BLaER1 treated with 17β-estradiol and CSF1 and Interleukin-3, amounts not matched to agents 10 nM and 100 nM (cell line): ENCODE measurements around the gene CCDC43.
"Not testable (repeated sequence)": the region's sequence is repeated elsewhere in the genome, so short reads cannot be mapped to it uniquely, and the experiment has no call there.

Source experiments
- H3K27ac ChIP-seq, 11 experiments: shearing (Covaris generic); formaldehyde crosslinking; 2 replicates each; pipeline ENCODE4 v1.8.1; 2022
- H3K27me3 ChIP-seq, 11 experiments: shearing (Covaris generic); formaldehyde crosslinking; 2 replicates each; pipeline ENCODE4 v1.8.1; 2022
- H3K36me3 ChIP-seq, 11 experiments: shearing (Covaris generic); formaldehyde crosslinking; 2 replicates each; pipeline ENCODE4 v1.8.1; 2022
- H3K4me1 ChIP-seq, 10 experiments: shearing (Covaris generic); formaldehyde crosslinking; 2 replicates each; pipeline ENCODE4 v1.8.1; 2022
- H3K4me2 ChIP-seq, 11 experiments: shearing (Covaris generic); formaldehyde crosslinking; 2 replicates each; pipeline ENCODE4 v1.8.1; 2022
- H3K4me3 ChIP-seq, 10 experiments: shearing (Covaris generic); formaldehyde crosslinking; 2 replicates each; pipeline ENCODE4 v1.8.1; 2022
- H3K9ac ChIP-seq, 11 experiments: shearing (Covaris generic); formaldehyde crosslinking; 2 replicates each; pipeline ENCODE4 v1.8.1; 2022
- H3K9me3 ChIP-seq, 11 experiments: shearing (Covaris generic); formaldehyde crosslinking; replicated peaks in 1 of 11; 2 replicates each; pipeline ENCODE4 v1.8.1; 2022
- H4K20me1 ChIP-seq, 11 experiments: shearing (Covaris generic); formaldehyde crosslinking; 2 replicates each; pipeline ENCODE4 v1.8.1; 2022
- Cebpa-rat ChIP-seq, 11 experiments: shearing (Covaris generic); IDR thresholded peaks; 2 replicates each; pipeline ENCODE4 v1.8.1; 2022

CCDC43 gene

DNA sequence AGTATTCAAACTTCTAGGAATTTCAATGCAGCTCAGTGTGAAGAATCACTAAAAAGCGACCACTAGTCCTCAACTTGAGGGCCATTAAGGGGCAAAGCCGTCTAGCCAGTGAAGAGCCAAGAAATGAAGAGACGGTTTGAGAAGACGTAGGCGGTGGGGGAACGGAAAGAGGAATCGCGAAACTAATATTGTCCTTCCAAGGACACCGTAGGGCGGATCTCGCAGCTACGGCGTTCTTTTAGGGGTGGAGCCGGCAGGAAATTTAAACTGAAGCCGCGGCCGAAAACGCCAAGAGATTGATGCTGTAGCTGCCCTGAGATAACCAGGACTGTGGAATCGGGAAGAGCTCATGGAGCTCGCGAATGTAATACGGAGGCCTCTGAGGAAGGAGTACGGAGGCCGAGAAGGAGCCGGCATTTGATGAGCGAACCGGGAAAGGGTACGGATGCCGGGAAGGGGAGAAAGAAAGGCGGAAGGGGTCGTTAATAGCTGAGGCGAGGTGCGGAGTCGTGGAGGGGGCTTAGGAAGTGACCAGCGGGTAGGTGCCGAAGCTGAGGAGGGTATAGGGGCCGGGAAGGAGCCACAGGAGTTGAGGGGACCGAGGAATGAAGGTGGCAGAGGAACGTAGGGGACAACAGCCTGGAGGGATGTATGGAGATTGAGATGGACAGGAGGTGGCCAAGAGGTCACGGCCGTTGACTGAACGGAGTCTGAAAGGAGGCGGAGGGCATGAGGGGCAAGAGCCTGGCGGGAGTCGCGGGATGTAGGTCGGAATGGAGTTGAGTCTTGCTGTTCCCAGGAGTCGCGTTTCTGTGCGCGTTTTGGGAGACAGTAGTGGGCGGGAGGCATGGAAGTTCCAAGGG, 19.1 kb upstream of the CCDC43 start, which contains the start of gene DBF4B:
TSS of gene DBF4B (plus strand) at position 265 of the 863 bp plus-strand sequence. CDS start at position 421, 156 bp downstream.
- Histone ChIP-seq H3K4me1 (peaks cover 20 to 27% (median 25%) of the 10 kb centered on the region in 10 experiments), H3K27ac (peak within 1 kb of the TSS; percentile 54 to 91 (median 83))
- TF ChIP-seq Cebpa-rat (IDR thresholded peaks at IDR 0.05): no peak

DNA sequence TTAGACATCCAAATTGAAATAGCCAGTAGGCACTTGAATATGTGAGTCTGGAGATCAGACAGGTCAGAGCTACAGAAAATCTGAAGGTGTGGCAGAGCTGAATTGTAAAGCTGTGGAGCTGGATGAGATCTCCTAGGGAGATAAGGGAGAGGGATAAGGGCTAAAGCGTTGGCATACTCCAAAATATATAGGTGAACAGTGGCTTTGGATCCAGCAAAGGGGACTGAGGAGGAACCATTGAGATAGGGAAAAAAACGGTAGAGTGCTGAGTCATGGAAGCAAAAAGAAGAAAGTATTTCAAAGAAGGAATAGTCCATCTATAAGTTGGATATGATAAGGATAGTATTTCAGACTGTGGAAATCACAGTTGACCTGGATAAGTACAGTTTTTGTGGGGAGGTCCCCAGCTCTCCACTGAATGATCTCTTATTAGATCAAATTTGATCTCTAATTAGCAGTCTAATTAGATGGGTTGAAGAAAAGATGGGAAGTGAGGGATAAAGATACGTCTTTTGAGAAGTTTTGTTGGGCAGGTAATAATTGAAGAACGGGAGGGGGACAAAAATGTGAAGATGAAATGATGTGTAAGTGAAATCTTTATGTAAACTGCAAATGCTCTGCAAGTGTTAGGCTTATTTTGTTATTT, 18.3 kb upstream of the CCDC43 start:
- H3K27me3 ChIP-seq: no peaks in the 10 kb centered on the region
- H3K4me3 ChIP-seq: peak overlapping the region; percentile 79 to 96 (median 86)
- no peaks in the 10 kb centered on the region for H3K9me3 ChIP-seq
- peak overlapping the region; percentile 81 to 92 (median 87); a peak in 21 of 22 replicates for H3K9ac ChIP-seq
- peaks cover 20 to 27% (median 25%) of the 10 kb centered on the region in 10 experiments for H3K4me1 ChIP-seq
- TF ChIP-seq Cebpa-rat (IDR thresholded peaks at IDR 0.05): no peak
- peak overlapping the region; percentile 81 to 98 (median 94) for H3K4me2 ChIP-seq
- H3K36me3 ChIP-seq: peaks cover 0 to 24% (median 13%) of the 10 kb centered on the region in 11 experiments; a peak in 12 of 22 replicates
- no peaks in the 10 kb centered on the region; a peak in 1 of 22 replicates for H4K20me1 ChIP-seq
- H3K27ac ChIP-seq: peak overlapping the region; percentile 54 to 91 (median 83); a peak in 21 of 22 replicates

More for the DNA sequence above, 19.1 kb upstream of the CCDC43 start, which contains the start of gene DBF4B:
- Histone ChIP-seq H3K4me3 (peak within 1 kb of the TSS; percentile 79 to 96 (median 86)), H3K27me3 (no peaks in the 10 kb centered on the region), H3K4me2 (peak within 1 kb of the TSS; percentile 85 to 98 (median 95)), H4K20me1 (no peaks in the 10 kb centered on the region; a peak in 2 of 22 replicates), H3K9me3 (no peaks in the 10 kb centered on the region), H3K9ac (peak within 1 kb of the TSS; percentile 81 to 92 (median 87)), H3K36me3 (peaks cover 0 to 31% (median 16%) of the 10 kb centered on the region in 11 experiments; a peak in 18 of 22 replicates)

DNA sequence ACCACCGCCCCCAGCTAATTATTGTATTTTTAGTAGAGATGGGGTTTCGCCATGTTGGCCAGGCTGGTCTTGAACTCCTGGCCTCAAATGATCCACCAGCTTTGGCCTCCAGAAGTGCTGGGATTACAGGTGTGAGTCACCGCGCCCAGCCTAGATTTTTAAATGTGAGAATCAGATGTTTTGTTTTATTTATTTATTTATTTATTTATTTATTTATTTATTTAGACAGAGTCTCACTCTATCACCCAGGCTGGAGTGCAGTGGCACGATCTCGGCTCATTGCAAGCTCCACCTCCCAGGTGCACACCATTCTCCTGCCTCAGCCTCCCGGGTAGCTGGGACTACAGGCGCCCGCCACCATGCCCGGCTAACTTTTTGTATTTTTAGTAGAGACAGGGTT, 10.7 kb upstream of the CCDC43 start:
- H3K9ac ChIP-seq, H3K36me3 ChIP-seq, H3K4me3 ChIP-seq, H3K4me1 ChIP-seq, H3K4me2 ChIP-seq, H4K20me1 ChIP-seq, H3K27me3 ChIP-seq, H3K27ac ChIP-seq, H3K9me3 ChIP-seq: not testable (repeated sequence)

- H3K9me3 ChIP-seq: no peaks in the 10 kb centered on the region
Observed at GRCh38 chr17:44693609-44694008, 4.0 kb upstream of the CCDC43 start.

DNA sequence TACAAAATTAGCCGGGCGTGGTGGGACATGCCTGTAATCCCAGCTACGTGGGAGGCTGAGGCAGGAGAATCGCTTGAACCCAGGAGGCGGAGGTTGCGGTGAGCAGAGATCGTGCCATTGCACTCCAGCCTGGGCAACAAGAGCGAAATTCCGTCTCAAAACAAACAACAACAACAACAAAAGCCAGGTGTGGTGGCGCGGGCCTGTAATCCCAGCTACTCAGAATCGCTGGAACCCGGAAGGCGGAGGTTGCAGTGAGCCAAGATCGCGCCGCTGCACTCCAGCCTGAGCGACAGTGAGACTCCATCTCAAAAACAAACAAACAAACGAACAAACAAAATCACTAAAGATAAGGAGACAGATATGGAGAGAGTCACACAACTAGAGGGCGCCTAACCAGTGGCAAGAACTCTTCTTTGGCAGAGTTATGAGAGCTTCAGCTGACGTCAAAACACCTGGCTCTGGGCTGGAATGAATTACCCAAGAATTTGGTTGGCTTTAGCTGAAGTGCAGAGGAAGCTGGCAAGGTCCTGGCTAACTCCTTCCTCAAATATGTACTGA, 1.2 kb upstream of the CCDC43 start:
- Histone ChIP-seq H3K36me3 (peaks cover 0 to 26% (median 18%) of the 10 kb centered on the region in 11 experiments; a peak in 18 of 22 replicates), H3K4me3 (peak overlapping the region in 4 of 10 experiments; percentile 87 to 100 (median 94); a peak in 8 of 20 replicates), H3K27ac (peak overlapping the region in 7 of 11 experiments; percentile 83 to 88 (median 85); a peak in 8 of 22 replicates), H3K9ac (peak overlapping the region in 3 of 11 experiments; percentile 91 to 93 (median 91); a peak in 4 of 22 replicates), H3K4me2 (peak overlapping the region; percentile 84 to 98 (median 93)), H3K4me1 (peaks cover 21 to 31% (median 27%) of the 10 kb centered on the region in 10 experiments)
- not testable (repeated sequence) for H3K27me3 ChIP-seq, H4K20me1 ChIP-seq, H3K9me3 ChIP-seq

More at GRCh38 chr17:44693609-44694008, 4.0 kb upstream of the CCDC43 start:
- no peak overlapping the region for H3K4me2 ChIP-seq
- no peak overlapping the region for H3K27ac ChIP-seq
- H4K20me1 ChIP-seq: no peaks in the 10 kb centered on the region
- peaks cover 14 to 20% (median 17%) of the 10 kb centered on the region in 10 experiments for H3K4me1 ChIP-seq
- no peaks in the 10 kb centered on the region for H3K27me3 ChIP-seq
- no peak for TF ChIP-seq Cebpa-rat (IDR thresholded peaks at IDR 0.05)
- no peak overlapping the region for H3K9ac ChIP-seq
- H3K36me3 ChIP-seq: no peaks in the 10 kb centered on the region
- no peak overlapping the region for H3K4me3 ChIP-seq

DNA sequence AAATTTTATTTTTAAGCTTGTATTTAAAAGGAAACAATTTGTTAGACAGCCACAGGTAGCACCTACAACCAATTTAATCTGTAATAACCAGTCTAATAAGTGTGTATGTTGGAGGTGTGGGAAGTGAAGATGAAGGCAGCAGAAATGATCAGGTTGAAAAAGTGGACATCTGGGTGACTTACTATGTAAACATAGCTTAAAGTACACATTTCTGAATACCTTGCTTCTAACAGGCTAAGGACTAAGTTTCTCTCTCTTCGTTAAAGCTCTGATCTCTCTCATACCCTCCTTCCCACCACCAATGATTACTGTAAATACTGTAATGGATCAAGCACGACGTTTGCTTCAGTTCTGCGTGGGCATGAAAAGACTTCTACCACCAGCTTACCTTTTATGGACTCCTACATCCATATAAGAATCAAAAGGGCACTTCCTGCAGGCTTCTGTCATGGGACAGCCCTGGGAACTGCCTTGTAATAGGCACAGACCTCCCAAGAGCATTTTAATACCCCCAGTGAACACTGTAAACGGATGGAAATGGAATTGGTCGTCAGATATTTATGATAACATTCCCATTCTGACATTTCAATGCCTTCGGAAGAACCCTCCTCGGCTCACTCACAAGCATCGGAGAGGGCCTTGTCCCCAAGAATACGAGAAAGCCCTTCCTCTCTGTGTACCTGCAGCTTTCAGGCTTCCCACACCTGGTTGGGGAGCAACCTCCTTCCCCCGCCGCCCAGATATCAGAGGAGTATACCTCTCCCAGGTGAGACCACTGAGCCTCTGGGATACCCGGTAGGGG, 700 bp downstream of the CCDC43 start:
- H3K4me2 ChIP-seq: peak overlapping the region; percentile 88 to 98 (median 91)
- peak overlapping the region; percentile 86 to 93 (median 90) for H3K9ac ChIP-seq
- peaks cover 6 to 45% (median 36%) of the 10 kb centered on the region in 11 experiments; a peak in 21 of 22 replicates for H3K36me3 ChIP-seq
- peaks cover 21 to 33% (median 29%) of the 10 kb centered on the region in 10 experiments for H3K4me1 ChIP-seq
- peak overlapping the region; percentile 73 to 88 (median 85) for H3K27ac ChIP-seq
- no peaks in the 10 kb centered on the region for H3K9me3 ChIP-seq
- H3K27me3 ChIP-seq: no peaks in the 10 kb centered on the region
- H3K4me3 ChIP-seq: peak overlapping the region; percentile 87 to 100 (median 91)
- no peak for TF ChIP-seq Cebpa-rat (IDR thresholded peaks at IDR 0.05)
- H4K20me1 ChIP-seq: peaks cover 0 to 18% (median 0%) of the 10 kb centered on the region in 11 experiments; a peak in 3 of 22 replicates

- no peak for TF ChIP-seq Cebpa-rat (IDR thresholded peaks at IDR 0.05)
- no peaks in the 10 kb centered on the region for H3K9me3 ChIP-seq
- H3K9ac ChIP-seq: peak overlapping the region in 8 of 11 experiments; percentile 86 to 93 (median 90); a peak in 9 of 22 replicates
- H3K36me3 ChIP-seq: peaks cover 13 to 52% (median 42%) of the 10 kb centered on the region in 11 experiments; a peak in 21 of 22 replicates
- H3K27ac ChIP-seq: no peak overlapping the region
- peak overlapping the region in 9 of 10 experiments; percentile 87 to 100 (median 92); a peak in 17 of 20 replicates for H3K4me3 ChIP-seq
- H3K4me1 ChIP-seq: peaks cover 21 to 39% (median 31%) of the 10 kb centered on the region in 10 experiments
- H3K4me2 ChIP-seq: peak overlapping the region; percentile 88 to 98 (median 91)
- no peaks in the 10 kb centered on the region for H3K27me3 ChIP-seq
- H4K20me1 ChIP-seq: peaks cover 0 to 18% (median 0%) of the 10 kb centered on the region in 11 experiments; a peak in 3 of 22 replicates
Observed at GRCh38 chr17:44688200-44688599, 1.4 kb downstream of the CCDC43 start.

DNA sequence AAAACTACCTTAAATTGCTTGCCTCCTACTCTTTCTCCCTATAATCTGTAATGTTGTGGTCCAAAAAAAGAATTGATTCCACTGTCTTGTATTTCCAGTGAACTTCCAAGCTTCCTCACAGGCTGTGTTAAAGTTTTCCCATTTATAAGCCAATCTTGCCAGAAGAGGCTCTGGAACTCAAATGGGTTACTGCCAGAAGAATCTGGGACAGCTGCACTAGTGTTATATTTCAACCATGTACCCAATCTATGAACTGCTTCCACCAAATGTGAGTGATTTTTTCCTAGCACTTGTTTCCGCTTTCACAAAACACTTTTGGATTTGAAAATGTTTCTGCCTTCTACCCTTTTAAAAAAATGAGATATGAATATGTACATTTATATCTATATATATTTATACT, 1.8 kb downstream of the CCDC43 start:
- H3K4me1 ChIP-seq: peaks cover 21 to 44% (median 34%) of the 10 kb centered on the region in 10 experiments
- peak overlapping the region in 1 of 10 experiments; percentile 95; a peak in 2 of 20 replicates for H3K4me3 ChIP-seq
- H3K9ac ChIP-seq: 0 out of 22 replicates have a peak overlapping the region, but pooled peaks of 1 of the 11 experiments have one; percentile 87
- no peak overlapping the region for H3K27ac ChIP-seq
- TF ChIP-seq Cebpa-rat (IDR thresholded peaks at IDR 0.05): no peak
- H3K9me3 ChIP-seq: no peaks in the 10 kb centered on the region
- no peaks in the 10 kb centered on the region for H3K27me3 ChIP-seq
- peak overlapping the region in 9 of 11 experiments; percentile 88 to 98 (median 93); a peak in 12 of 22 replicates for H3K4me2 ChIP-seq
- peaks cover 0 to 18% (median 0%) of the 10 kb centered on the region in 11 experiments; a peak in 3 of 22 replicates for H4K20me1 ChIP-seq
- peaks cover 17 to 57% (median 47%) of the 10 kb centered on the region in 11 experiments; a peak in 21 of 22 replicates for H3K36me3 ChIP-seq
